KOPT-K1 (cell line): ENCODE results near the gene NDUFS6.

Experiments
- H3K27ac ChIP-seq: fragments of 200-600 bp; sonication (generic); 2 replicates; pipeline ENCODE4 v1.5.1; 2016; ENCODE audit warnings: antibody characterized with exemption, mild to moderate bottlenecking, low read depth, low read length; ENCODE audit not compliant: poor library complexity, severe bottlenecking
- H3K36me3 ChIP-seq: fragments of 200-600 bp; sonication (generic); 2 replicates; pipeline ENCODE4 v1.5.1; 2017; ENCODE audit warnings: antibody characterized with exemption, mild to moderate bottlenecking, low read length, moderate library complexity; ENCODE audit not compliant: insufficient read depth
- H3K9me3 ChIP-seq: fragments of 200-600 bp; sonication (generic); 2 replicates; pipeline ENCODE4 v1.5.1; 2017; ENCODE audit warnings: antibody characterized with exemption, low read length, mild to moderate bottlenecking; ENCODE audit not compliant: insufficient read depth, poor library complexity, severe bottlenecking

The NDUFS6 gene

GRCh38 chr5:1845696-1846095, 44.5 kb downstream of the NDUFS6 start:
- H3K27ac ChIP-seq = no peak overlapping the region

DNA sequence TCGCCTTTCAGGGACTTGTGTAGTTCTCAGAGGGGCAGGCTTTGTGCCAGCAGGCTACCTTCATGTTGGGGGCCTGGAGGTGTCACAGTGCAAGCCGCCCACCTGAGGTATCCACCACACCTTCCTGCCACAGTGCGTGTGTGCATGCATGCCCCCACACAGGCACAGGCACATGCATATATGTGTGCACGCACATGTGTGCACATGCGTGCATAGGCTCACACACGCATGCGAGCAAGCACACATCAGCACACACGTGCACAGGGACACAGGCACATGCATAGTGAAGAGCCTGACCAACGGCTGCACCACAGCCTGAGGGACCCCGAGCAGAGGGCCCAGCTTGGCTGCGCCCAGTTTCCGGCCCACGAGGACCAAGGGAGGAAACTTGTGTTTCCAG, 45.4 kb downstream of the NDUFS6 start:
- Histone ChIP-seq H3K36me3 (no peaks in the 10 kb centered on the region), H3K9me3 (no peaks in the 10 kb centered on the region), H3K27ac (no peak overlapping the region)

More at GRCh38 chr5:1845696-1846095, 44.5 kb downstream of the NDUFS6 start:
- Histone ChIP-seq H3K36me3 (no peaks in the 10 kb centered on the region), H3K9me3 (no peaks in the 10 kb centered on the region)

DNA sequence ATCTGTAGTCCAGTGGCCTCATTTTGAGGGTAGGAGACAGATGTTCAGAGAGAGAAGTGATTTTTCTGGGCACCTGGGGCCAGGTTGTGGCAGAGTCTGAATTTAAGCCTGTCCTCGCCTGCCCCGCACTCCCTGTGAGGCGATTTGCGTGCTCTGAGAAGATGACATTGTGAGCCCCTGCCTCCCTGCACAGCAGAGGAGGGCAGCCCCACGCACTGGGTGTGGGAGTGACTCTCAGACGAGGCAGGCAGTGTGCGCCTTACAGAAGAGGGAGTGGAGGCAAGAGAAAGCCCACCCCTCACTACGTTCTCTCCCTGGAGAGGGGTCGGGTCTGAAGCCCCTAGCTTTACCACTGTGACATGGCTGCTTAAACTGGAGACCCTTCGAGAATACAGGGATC, 45.8 kb downstream of the NDUFS6 start:
- no peaks in the 10 kb centered on the region for H3K9me3 ChIP-seq
- no peaks in the 10 kb centered on the region for H3K36me3 ChIP-seq
- no peak overlapping the region for H3K27ac ChIP-seq

- no peak overlapping the region for H3K27ac ChIP-seq
Observed at GRCh38 chr5:1847611-1848010, 46.4 kb downstream of the NDUFS6 start.

DNA sequence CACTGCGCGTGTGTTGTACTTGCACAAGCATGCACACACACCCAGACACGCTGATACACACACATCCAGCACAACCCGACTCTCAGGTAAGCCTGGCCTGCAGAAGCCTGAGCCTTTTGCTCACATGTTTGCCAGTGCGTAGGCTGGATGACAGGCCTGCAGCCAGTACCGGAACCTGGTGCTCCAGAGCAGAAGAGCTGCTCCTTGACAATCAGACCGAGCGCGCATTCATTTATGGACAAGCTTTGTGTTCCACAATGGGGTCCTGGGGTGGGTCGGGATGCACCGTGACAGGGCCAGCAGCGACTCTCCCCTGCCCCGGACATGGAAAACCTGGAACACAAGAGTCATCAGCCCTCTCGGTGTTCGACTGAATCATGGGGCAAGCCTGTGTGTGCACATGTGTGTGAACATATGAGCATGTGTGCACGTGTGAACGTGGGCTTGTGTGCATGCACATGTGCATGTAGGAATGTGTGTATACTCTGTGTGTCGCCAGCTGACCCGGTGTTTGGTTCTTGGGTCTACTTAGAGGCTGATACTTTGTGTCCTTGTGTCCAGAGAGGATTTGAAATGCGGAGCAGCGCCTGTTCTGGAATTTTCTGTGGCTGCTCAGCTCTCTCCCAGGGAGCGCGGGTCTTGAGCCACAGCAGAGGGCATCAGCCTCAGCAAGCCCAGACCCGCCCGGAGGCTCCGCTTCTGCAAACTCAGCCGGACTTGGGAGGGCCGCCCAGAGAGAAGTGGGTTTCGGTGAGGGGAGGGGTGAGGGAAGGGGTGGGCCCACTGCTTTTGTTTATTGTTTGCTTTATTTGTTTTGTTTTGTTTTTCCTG, 49.3 kb downstream of the NDUFS6 start:
- H3K9me3 ChIP-seq = no peaks in the 10 kb centered on the region
- H3K27ac ChIP-seq = no peak overlapping the region
- H3K36me3 ChIP-seq = no peaks in the 10 kb centered on the region

More at GRCh38 chr5:1847611-1848010, 46.4 kb downstream of the NDUFS6 start:
- Histone ChIP-seq H3K9me3 (no peaks in the 10 kb centered on the region), H3K36me3 (no peaks in the 10 kb centered on the region)

- Histone ChIP-seq H3K36me3 (no peaks in the 10 kb centered on the region), H3K9me3 (no peaks in the 10 kb centered on the region), H3K27ac (no peak overlapping the region)
Observed at GRCh38 chr5:1851290-1851934, 50.2 kb downstream of the NDUFS6 start.

GRCh38 chr5:1852324-1852947, 51.2 kb downstream of the NDUFS6 start:
- no peaks in the 10 kb centered on the region for H3K9me3 ChIP-seq
- no peak overlapping the region for H3K27ac ChIP-seq
- no peaks in the 10 kb centered on the region for H3K36me3 ChIP-seq

- Histone ChIP-seq H3K9me3 (no peaks in the 10 kb centered on the region), H3K27ac (no peak overlapping the region), H3K36me3 (no peaks in the 10 kb centered on the region)
Observed at GRCh38 chr5:1853531-1853930, 52.3 kb downstream of the NDUFS6 start.

DNA sequence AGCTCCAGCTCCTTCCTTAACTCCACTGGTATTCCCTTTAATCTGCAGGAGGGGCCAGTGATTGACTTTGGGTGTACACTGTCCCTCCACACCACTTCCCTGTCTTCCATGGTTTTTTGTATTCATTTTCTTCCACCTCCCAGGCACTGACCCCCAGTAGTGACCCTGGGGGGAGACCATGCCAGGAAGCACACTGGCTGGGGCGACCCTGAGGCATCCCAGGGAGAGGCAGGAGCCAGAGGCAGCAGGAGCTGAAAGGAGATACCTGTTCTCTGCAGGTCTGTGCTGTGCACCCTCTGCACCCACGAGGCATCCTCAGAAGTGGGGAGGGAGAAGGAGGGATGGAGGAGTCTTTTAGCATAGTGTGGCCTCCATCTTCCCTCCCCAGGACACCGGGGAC, 53.9 kb downstream of the NDUFS6 start:
- H3K27ac ChIP-seq = no peak overlapping the region
- no peaks in the 10 kb centered on the region for H3K36me3 ChIP-seq
- no peaks in the 10 kb centered on the region for H3K9me3 ChIP-seq

DNA sequence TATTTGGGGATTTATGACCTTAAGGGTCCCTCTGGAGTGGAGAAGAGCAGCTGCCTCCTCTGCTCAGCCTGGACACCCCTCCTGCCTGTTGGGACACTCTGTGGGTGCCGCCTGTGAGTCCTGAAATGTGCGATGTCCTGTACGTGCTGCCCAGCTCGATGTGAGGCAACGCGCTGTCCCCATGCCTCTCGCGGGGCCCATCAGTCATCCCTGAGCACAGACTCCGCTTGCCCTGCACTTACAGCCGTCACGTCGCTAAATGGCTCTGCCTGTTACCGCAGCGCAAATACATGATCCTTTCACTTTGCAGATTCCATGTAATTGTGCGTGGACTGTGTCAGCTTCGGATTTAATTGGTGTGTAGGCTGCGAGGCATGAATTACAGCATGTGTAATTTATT, 54.4 kb downstream of the NDUFS6 start:
- Histone ChIP-seq H3K27ac (no peak overlapping the region), H3K9me3 (no peaks in the 10 kb centered on the region), H3K36me3 (no peaks in the 10 kb centered on the region)

DNA sequence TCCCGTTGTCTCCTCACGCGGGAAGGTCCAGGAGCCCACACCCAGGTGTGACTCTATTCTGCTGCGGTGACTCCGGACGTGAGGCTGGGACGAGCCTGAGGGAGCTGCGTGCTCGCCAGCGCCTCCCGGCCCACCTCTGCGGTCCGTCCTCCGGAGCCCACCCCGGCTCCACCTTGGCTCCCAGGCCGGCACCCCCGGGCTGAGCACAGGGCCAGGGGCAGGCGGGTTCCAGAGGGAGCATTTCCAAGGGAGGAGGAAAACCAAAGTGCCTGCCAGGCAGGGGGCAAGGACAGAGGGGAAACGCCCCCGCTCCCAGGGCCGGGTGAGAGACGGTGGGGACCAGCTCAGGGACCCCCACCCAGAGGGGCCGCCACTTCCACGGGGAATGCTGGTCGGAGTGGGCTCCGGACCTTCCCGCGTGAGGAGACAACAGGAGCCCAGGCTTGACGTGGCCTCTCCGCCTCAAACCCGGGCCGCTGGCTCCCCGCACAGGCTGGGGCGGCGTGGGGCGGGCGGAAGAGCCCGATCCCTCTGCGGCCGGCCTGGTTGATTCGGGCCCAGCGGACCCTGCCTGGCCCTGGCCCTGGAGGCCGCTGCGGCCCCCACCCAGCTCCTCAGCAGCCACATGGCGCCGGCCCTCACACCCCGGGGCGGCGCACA, 55.5 kb downstream of the NDUFS6 start:
- H3K36me3 ChIP-seq = no peaks in the 10 kb centered on the region
- H3K9me3 ChIP-seq = no peaks in the 10 kb centered on the region
- no peak overlapping the region for H3K27ac ChIP-seq

- Histone ChIP-seq H3K36me3 (no peaks in the 10 kb centered on the region), H3K27ac (no peak overlapping the region), H3K9me3 (no peaks in the 10 kb centered on the region)
Observed at GRCh38 chr5:1857256-1857600, 56.0 kb downstream of the NDUFS6 start.

- Histone ChIP-seq H3K9me3 (no peaks in the 10 kb centered on the region), H3K27ac (no peak overlapping the region), H3K36me3 (no peaks in the 10 kb centered on the region)
Observed at GRCh38 chr5:1858436-1858835, 57.2 kb downstream of the NDUFS6 start.

DNA sequence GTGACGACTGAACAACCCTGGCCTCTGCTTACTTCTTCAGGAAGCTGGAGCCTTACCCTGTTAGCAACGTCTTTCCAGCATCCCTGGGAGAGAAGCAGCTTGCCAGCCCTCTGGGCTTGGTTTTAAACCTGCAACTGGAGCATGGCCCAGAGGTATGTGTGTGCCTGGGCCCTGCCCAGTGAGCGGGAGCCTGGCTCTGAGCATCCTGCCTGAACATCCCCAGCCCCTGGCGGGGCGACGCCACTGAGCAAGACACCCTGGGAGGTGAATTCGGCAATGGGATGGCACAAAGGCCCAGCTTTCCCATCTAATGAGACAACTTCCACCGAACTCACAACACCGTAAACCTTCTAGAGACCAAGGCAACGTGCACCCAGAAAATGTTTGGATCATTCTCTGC, 57.9 kb downstream of the NDUFS6 start:
- no peaks in the 10 kb centered on the region for H3K9me3 ChIP-seq
- H3K27ac ChIP-seq = no peak overlapping the region
- no peaks in the 10 kb centered on the region for H3K36me3 ChIP-seq

GRCh38 chr5:1860021-1860610, 58.9 kb downstream of the NDUFS6 start:
- no peaks in the 10 kb centered on the region for H3K36me3 ChIP-seq
- no peak overlapping the region for H3K27ac ChIP-seq
- H3K9me3 ChIP-seq = no peaks in the 10 kb centered on the region
